K562 (cell line): ENCODE results near the gene SYMPK. TPM values are rescaled to one million over a fixed set of nuclear protein-coding genes. Genes with fewer than 3 reads are reported as not detected.

Experiments
- ATAC-seq: fragments of 200-7000 bp; cut with Tn5 transposase; 3 replicates; pipeline ENCODE4 v1.9.1; 2020; ENCODE audit warnings: moderate library complexity
- BruUV-seq: library from RNA; stranded (reverse); fragments of 400-500 nt; replicated peaks from 2 replicates; lab custom pipeline; 2021; lab: Mats Ljungman, UMichigan
- CTCF ChIA-PET: fragments of 300-600 bp; formaldehyde crosslinking; extraction: SDS; loops from one replicate; lab custom pipeline; 2021; ENCODE audit warnings: low intra/inter-chr PET ratio; lab: Yijun Ruan, JAX
- POLR2A ChIA-PET: fragments of 300-600, 350-650 bp; sonication (Branson Sonifier 250); formaldehyde crosslinking; extraction: SDS; loops from one replicate; lab custom pipeline; 2021; ENCODE audit warnings: antibody characterized with exemption, inconsistent platforms; lab: Yijun Ruan, JAX
- DNase-seq, 4 experiments: peaks; one replicate each; pipeline versions ENCODE4 v3.0.0 to v3.0.0-alpha.2; 2011 to 2018; ENCODE audit warnings: low spot score in 3 of 4, mixed read lengths in 3 of 4; ENCODE audit errors: extremely low read depth in 1 of 4
- FAIRE-seq: peaks from 2 replicates; lab custom pipeline; 2011; peaks lifted over from hg19 to GRCh38; lab: Jason Lieb, UNC
- H2AFZ ChIP-seq: 2 replicates; pipeline ENCODE4 v1.6.0; 2011; ENCODE audit warnings: low read depth, low read length, control low read depth, inconsistent platforms
- H3K27ac ChIP-seq: fragments of 200-600 bp; 3 replicates; pipeline ENCODE4 v1.8.0; 2011; ENCODE audit warnings: low read depth, mild to moderate bottlenecking, control low read depth, inconsistent platforms, low read length, moderate library complexity, mixed read lengths; ENCODE audit errors: extremely low read depth
- H3K27me3 ChIP-seq, 2 experiments: fragments of 300-600 bp in 1 of 2; 2 replicates in 1 of 2; 3 replicates in 1 of 2; pipeline versions ENCODE4 v1.6.0 to v1.8.0; 2011; ENCODE audit warnings: inconsistent platforms in 2 of 2, low read length in 2 of 2, mild to moderate bottlenecking in 1 of 2, mixed read lengths in 1 of 2, moderate library complexity in 1 of 2; ENCODE audit not compliant: control insufficient read depth in 2 of 2, insufficient read depth in 2 of 2
- H3K36me3 ChIP-seq: fragments of 300-600 bp; 3 replicates; pipeline ENCODE4 v1.8.0; 2011; ENCODE audit warnings: mild to moderate bottlenecking, low read length, inconsistent platforms; ENCODE audit not compliant: control insufficient read depth, insufficient read depth
- H3K4me1 ChIP-seq, 2 experiments: fragments of 200-600 bp in 1 of 2; replicated peaks in 1 of 2; 2 replicates in 1 of 2; 3 replicates in 1 of 2; pipeline versions ENCODE4 v1.5.1 to v1.8.0; 2011; ENCODE audit warnings: inconsistent platforms in 2 of 2, low read length in 2 of 2, mild to moderate bottlenecking in 1 of 2, mixed read lengths in 1 of 2, moderate library complexity in 1 of 2; ENCODE audit not compliant: control insufficient read depth in 2 of 2, insufficient read depth in 2 of 2
- H3K4me2 ChIP-seq: 2 replicates; pipeline ENCODE4 v1.6.1; 2011; ENCODE audit warnings: low read length, control low read depth, inconsistent platforms, mixed read lengths; ENCODE audit not compliant: insufficient read depth
- H3K4me3 ChIP-seq: fragments of 200-600 bp; sonication (generic), shearing (Covaris generic); 2 replicates; pipeline ENCODE4 v1.5.1; 2016; ENCODE audit warnings: control low read depth, inconsistent platforms
- H3K79me2 ChIP-seq: fragments of 200-600 bp; 3 replicates; pipeline ENCODE4 v1.8.0; 2011; ENCODE audit warnings: low read length, inconsistent platforms; ENCODE audit not compliant: control insufficient read depth, insufficient read depth
- H3K9ac ChIP-seq, 2 experiments: 2 replicates each; pipeline versions ENCODE4 v1.6.0 to v1.6.1; 2011; ENCODE audit warnings: low read depth in 2 of 2, low read length in 2 of 2, control low read depth in 1 of 2, inconsistent platforms in 1 of 2, mild to moderate bottlenecking in 1 of 2, mixed read lengths in 1 of 2; ENCODE audit not compliant: insufficient read depth in 1 of 2
- H3K9me1 ChIP-seq: one replicate; pipeline ENCODE4 v1.6.0; 2011; ENCODE audit warnings: inconsistent platforms, mild to moderate bottlenecking, low read length, moderate library complexity; ENCODE audit not compliant: control insufficient read depth, insufficient read depth
- H3K9me3 ChIP-seq: replicated peaks from 2 replicates; pipeline ENCODE4 v1.5.1; 2011; ENCODE audit warnings: low read depth, low read length, inconsistent platforms; ENCODE audit not compliant: control insufficient read depth, insufficient read depth
- H4K20me1 ChIP-seq: replicated peaks from 2 replicates; pipeline ENCODE4 v1.6.1; 2011; ENCODE audit warnings: low read length, inconsistent platforms, mixed read lengths; ENCODE audit not compliant: control insufficient read depth, insufficient read depth
- ADNP ChIP-seq: fragments of 200-800 bp; sonication (Bioruptor generic); IDR thresholded peaks from 2 replicates; pipeline ENCODE4 v1.6.1; 2016; ENCODE audit warnings: missing genetic modification characterization, missing compliant biosample characterization
- BCOR ChIP-seq: fragments of 450-650 bp; IDR thresholded peaks from 2 replicates; pipeline ENCODE4 v1.6.1; 2016
- BRD9 ChIP-seq: fragments of 450-650 bp; IDR thresholded peaks from 2 replicates; pipeline ENCODE4 v1.6.1; 2018; ENCODE audit warnings: low read depth; ENCODE audit not compliant: partially characterized antibody
- CBX3 ChIP-seq, 2 experiments: IDR thresholded peaks; 1 replicate in 1 of 2; 2 replicates in 1 of 2; pipeline ENCODE4 v1.6.1; 2012; ENCODE audit warnings: inconsistent platforms in 2 of 2, low read length in 2 of 2, borderline replicate concordance in 1 of 2, control low read depth in 1 of 2
- E2F1 ChIP-seq: sonication (generic); formaldehyde crosslinking; IDR thresholded peaks from 2 replicates; pipeline ENCODE4 v1.8.1; 2023; ENCODE audit warnings: mild to moderate bottlenecking, missing genetic modification reagents, moderate library complexity
- HDAC2 ChIP-seq: fragments of 450-650 bp; IDR thresholded peaks from 2 replicates; pipeline ENCODE4 v1.6.1; 2016; ENCODE audit warnings: mild to moderate bottlenecking
- KDM1A ChIP-seq, 2 experiments: fragments of 450-650 bp; IDR thresholded peaks; 2 replicates each; pipeline ENCODE4 v1.6.1; 2016; ENCODE audit warnings: mild to moderate bottlenecking in 2 of 2
- MCM7 ChIP-seq, 2 experiments: fragments of 450-650 bp; IDR thresholded peaks; 2 replicates each; pipeline ENCODE4 v1.6.1; 2016 to 2018
- NCOA1 ChIP-seq: fragments of 450-650 bp; IDR thresholded peaks from 2 replicates; pipeline ENCODE4 v1.6.1; 2016; ENCODE audit warnings: low read depth
- NCOR1 ChIP-seq: fragments of 450-650 bp; IDR thresholded peaks from 2 replicates; pipeline ENCODE4 v1.6.1; 2016; ENCODE audit warnings: mild to moderate bottlenecking, moderate library complexity
- NFRKB ChIP-seq: fragments of 450-650 bp; IDR thresholded peaks from 2 replicates; pipeline ENCODE4 v1.6.1; 2016; ENCODE audit warnings: low read depth
- PTBP1 ChIP-seq: fragments of 200-400 bp; formaldehyde crosslinking; IDR thresholded peaks from 2 replicates; pipeline ENCODE4 v1.6.1; 2017; ENCODE audit warnings: low read depth, low read length
- RBM25 ChIP-seq: fragments of 200-400 bp; formaldehyde crosslinking; IDR thresholded peaks from 2 replicates; pipeline ENCODE4 v1.6.1; 2018; ENCODE audit warnings: low read length, low read depth, moderate library complexity; ENCODE audit not compliant: severe bottlenecking
- SIRT6 ChIP-seq: IDR thresholded peaks from one replicate; pipeline ENCODE4 v1.6.1; 2012; ENCODE audit warnings: low read depth, mild to moderate bottlenecking, control low read depth, inconsistent platforms, low read length, moderate library complexity
- SMARCA5 ChIP-seq: fragments of 450-650 bp; IDR thresholded peaks from 2 replicates; pipeline ENCODE4 v1.6.1; 2016
- THRA ChIP-seq: fragments of 450-650 bp; IDR thresholded peaks from 2 replicates; pipeline ENCODE4 v1.6.1; 2017; ENCODE audit warnings: mild to moderate bottlenecking, moderate library complexity
- YY1 ChIP-seq, 3 experiments: IDR thresholded peaks; 2 replicates each; pipeline ENCODE4 v1.6.1; 2011; ENCODE audit warnings: low read length in 2 of 3, mild to moderate bottlenecking in 2 of 3, moderate library complexity in 2 of 3, borderline replicate concordance in 1 of 3, control low read depth in 1 of 3, low read depth in 1 of 3; ENCODE audit not compliant: insufficient read depth in 3 of 3, insufficient replicate concordance in 2 of 3, control insufficient read depth in 1 of 3, insufficient read length in 1 of 3; ENCODE audit errors: extremely low read depth in 1 of 3
- ZFP36 ChIP-seq: fragments of 150-350 bp; IDR thresholded peaks from 2 replicates; pipeline ENCODE4 v1.6.1; 2018; ENCODE audit warnings: low read length, low read depth; ENCODE audit not compliant: partially characterized antibody
- ZNF740 ChIP-seq, 3 experiments: fragments of 200-800 bp in 1 of 3; sonication (Bioruptor generic) in 1 of 3; sonication (generic) in 1 of 3; formaldehyde crosslinking in 1 of 3; IDR thresholded peaks; 2 replicates each; pipeline versions ENCODE4 v1.6.1 to v1.8.0; 2016 to 2022; ENCODE audit warnings: mild to moderate bottlenecking in 2 of 3, missing compliant biosample characterization in 2 of 3, missing genetic modification characterization in 2 of 3, missing genetic modification reagents in 1 of 3
- WGBS: fragments of 100-300 bp; shearing (Covaris generic); methylation state at CpG from one replicate; pipeline ENCODE4 v1.1.6; 2016; ENCODE audit warnings: low coverage, mixed read lengths; ENCODE audit not compliant: insufficient coverage; ENCODE audit errors: missing lambda C conversion rate; 5-methylcytosine and 5-hydroxymethylcytosine counted together
- in situ Hi-C: fragments of 300-500 bp; cut with MboI; formaldehyde crosslinking; loops from 4 replicates; pipeline ENCODE4 v1.15.0; 2018; ENCODE audit warnings: inconsistent platforms, mixed read lengths
- intact Hi-C: fragments of 100-400 bp; cut with micrococcal nuclease; formaldehyde crosslinking; loops from 2 replicates; pipeline ENCODE4 v1.14.2; 2022
- polyA plus RNA-seq, 8 experiments: library from polyadenylated mRNA; depleted of rRNA in 4 of 8; stranded (reverse) in 5 of 8; unstranded in 3 of 8; fragments of >200 nt; fragmentation: Nextera tagmentation in 2 of 8; fragmentation: Illumina TruSeq in 1 of 8; extraction: Ambion mirVana in 2 of 8; extraction: Trizol in 1 of 8; gene quantifications; 2 replicates each; pipeline versions ENCODE4 v1.2.1 to v1.2.3, GENCODE V29; 2011 to 2014; ENCODE audit warnings: inconsistent platforms in 1 of 8, missing spikeins in 1 of 8
- total RNA-seq, 7 experiments: library from RNA; depleted of rRNA in 6 of 7; stranded (reverse); fragments of >200 nt in 6 of 7; fragmentation: Illumina TruSeq in 2 of 7; extraction: Trizol in 2 of 7; gene quantifications; 2 replicates each; pipeline versions ENCODE4 v1.2.1 to v1.2.3, GENCODE V29; 2011 to 2021; ENCODE audit warnings: low replicate concordance in 1 of 7

The SYMPK gene
- total and polyA plus RNA-seq, 9 of the 15 experiments (the other 6 are each of a cell fraction or from before 2014, with no cell fraction given): 0.73 to 95.5 (median 58.4) TPM

GRCh38 chr19:45899919-45900589, 37.1 kb upstream of the SYMPK start:
- no peak overlapping the region for H3K4me3 ChIP-seq
- H3K79me2 ChIP-seq: peaks cover 20% of the 10 kb centered on the region
- no peaks in the 10 kb centered on the region for H3K9me1 ChIP-seq
- ATAC-seq (no peak), DNase-seq (no peak), FAIRE-seq (no peak)
- H3K27me3 ChIP-seq: no peaks in the 10 kb centered on the region
- TSS peak; percentile 64 for BruUV-seq
- no peak overlapping the region for H3K4me2 ChIP-seq
- 93% methylated on average over 4 of the region's 4 CpGs for WGBS
- H3K36me3 ChIP-seq: peaks cover 32% of the 10 kb centered on the region
- POLR2A ChIA-PET: interaction anchor here (1.7 kb wide), 1 partner anchor 12 kb away, joined by 4 read pairs; no protein-coding TSS in a partner anchor
- no peaks in the 10 kb centered on the region for H4K20me1 ChIP-seq
- intact Hi-C loops: no loop called here
- CTCF ChIA-PET: no interaction called here
- H3K27ac ChIP-seq: no peak overlapping the region
- H3K4me1 ChIP-seq: peaks cover 6 to 25% of the 10 kb centered on the region in 2 experiments; a peak in 4 of 5 replicates
- H3K9ac ChIP-seq: no peak overlapping the region
- in situ Hi-C loops: no loop called here
- TF ChIP-seq YY1 (IDR thresholded peaks at IDR 0.05; ENCODE audit: borderline replicate concordance in 1 of 3, control insufficient read depth in 1 of 3, extremely low read depth in 1 of 3, insufficient read depth in 3 of 3, insufficient read length in 1 of 3, insufficient replicate concordance in 2 of 3, low read depth in 1 of 3, low read length in 2 of 3): no peak
- TF ChIP-seq MCM7 (IDR thresholded peaks at IDR 0.05): no peak
- TF ChIP-seq ZNF740 (CRISPR knock-in tag; IDR thresholded peaks at IDR 0.05): peak; percentile 80; the same call in 1 of the 2 replicates
- TF ChIP-seq ZNF740 (tag; IDR thresholded peaks at IDR 0.05): peak in 1 of 2 experiments; percentile 54; a peak in 1 of 4 replicates
- no peak for TF ChIP-seq NFRKB
- peak; percentile 57; the same call in 1 of the 2 replicates for TF ChIP-seq PTBP1
- TF ChIP-seq CBX3 (IDR thresholded peaks at IDR 0.05; ENCODE audit: borderline replicate concordance in 1 of 2, low read length in 2 of 2): peak in 1 of 2 experiments; percentile 19; a peak in 2 of 3 replicates
- TF ChIP-seq THRA: no peak
- peak; percentile 96 for TF ChIP-seq ZFP36
- peak; percentile 91 for TF ChIP-seq SMARCA5
- peak; percentile 52 for TF ChIP-seq BRD9
- peak; percentile 84 to 87 for TF ChIP-seq KDM1A (IDR thresholded peaks at IDR 0.05)
- peak; percentile 43; the same call in 1 of the 2 replicates for TF ChIP-seq ADNP (tag)
- TF ChIP-seq BCOR: peak; percentile 96
- no peak for TF ChIP-seq NCOR1
- TF ChIP-seq E2F1 (CRISPR knock-in tag): no peak
- no peak for TF ChIP-seq NCOA1
- TF ChIP-seq RBM25: peak; percentile 99
- no peak for TF ChIP-seq SIRT6
- peak; percentile 54; the same call in 1 of the 2 replicates for TF ChIP-seq HDAC2
- TF ChIP-seq, all 486 proteins: peak for 11
- Histone ChIP-seq H2AFZ (no peak overlapping the region), H3K9me3 (no peaks in the 10 kb centered on the region)
